HG03025 (cell line): ENCODE measurements around the gene TIMM44.
"Not testable (repeated sequence)": the region's sequence is repeated elsewhere in the genome, so short reads cannot be mapped to it uniquely, and the experiment has no call there.

Experiments
- ATAC-seq: cut with Tn5 transposase; IDR thresholded peaks from one replicate; pipeline ENCODE4 v1.9.1; 2021; ENCODE audit warnings: mild to moderate bottlenecking, moderate library complexity; ENCODE audit not compliant: unreplicated experiment, low FRiP score

The TIMM44 gene

GRCh38 chr19:7904074-7905020, 39.1 kb downstream of the TIMM44 start:
- peak; percentile 23 for ATAC-seq

GRCh38 chr19:7903244-7904073, 40.0 kb downstream of the TIMM44 start, which contains the start of gene MAP2K7:
Gene MAP2K7 (plus strand): TSS chr19:7903877. CDS start chr19:7903945, 68 bp downstream.
- ATAC-seq = peak; percentile 90

- ATAC-seq = peak; percentile 3
These were observed 40.6 kb downstream of the TIMM44 start for GRCh38 chr19:7902796-7903243.

- no peak for ATAC-seq
These were observed 42.1 kb downstream of the TIMM44 start for GRCh38 chr19:7901337-7901736.

- no peak for ATAC-seq
These were observed 42.5 kb downstream of the TIMM44 start for GRCh38 chr19:7900931-7901330.

GRCh38 chr19:7900401-7900870, 43.0 kb downstream of the TIMM44 start:
- no peak for ATAC-seq

- ATAC-seq = no peak
These were observed 43.6 kb downstream of the TIMM44 start for GRCh38 chr19:7899751-7900378.

GRCh38 chr19:7898967-7899366, 44.5 kb downstream of the TIMM44 start:
- ATAC-seq = no peak

- ATAC-seq = no peak
These were observed 46.2 kb downstream of the TIMM44 start for GRCh38 chr19:7897292-7897691.

- ATAC-seq = no peak
These were observed 47.9 kb downstream of the TIMM44 start for GRCh38 chr19:7895565-7895964.

GRCh38 chr19:7894612-7895309, 48.7 kb downstream of the TIMM44 start:
- ATAC-seq = no peak

GRCh38 chr19:7893362-7894101, 49.9 kb downstream of the TIMM44 start:
- not testable (repeated sequence) for ATAC-seq

- ATAC-seq = no peak
These were observed 54.6 kb downstream of the TIMM44 start for GRCh38 chr19:7888826-7889217.

- ATAC-seq = no peak
These were observed 55.2 kb downstream of the TIMM44 start, which contains the start of gene LRRC8E for GRCh38 chr19:7888145-7888825. Gene LRRC8E (plus strand): TSS chr19:7888510. CDS start chr19:7895604, 7,094 bp downstream.

- ATAC-seq = no peak
These were observed 55.9 kb downstream of the TIMM44 start for GRCh38 chr19:7887408-7888144.

- no peak for ATAC-seq
These were observed 57.6 kb downstream of the TIMM44 start for GRCh38 chr19:7885818-7886217.

GRCh38 chr19:7883796-7884570, 59.5 kb downstream of the TIMM44 start:
- no peak for ATAC-seq
